GM12878 (cell line): ENCODE results near the gene TACR2. TPM values are rescaled to one million over a fixed set of nuclear protein-coding genes. Genes with fewer than 3 reads are reported as not detected.

Experiments
- ATAC-seq: fragments of 200-7000 bp; cut with Tn5 transposase; 3 replicates; pipeline ENCODE4 v1.9.1; 2020; ENCODE audit warnings: mild to moderate bottlenecking, moderate library complexity
- BruUV-seq: library from RNA; stranded (reverse); fragments of 400-500 nt; replicated peaks from 2 replicates; lab custom pipeline; 2021; lab: Mats Ljungman, UMichigan
- CTCF ChIA-PET: fragments of 300-600 bp; sonication (Branson Sonifier 250); formaldehyde crosslinking; extraction: SDS; loops from one replicate; lab custom pipeline; 2021; ENCODE audit warnings: inconsistent platforms; lab: Yijun Ruan, JAX
- POLR2A ChIA-PET: fragments of 350-600 bp; formaldehyde crosslinking; extraction: SDS; loops from one replicate; lab custom pipeline; 2021; ENCODE audit warnings: inconsistent platforms; lab: Charles Lee
- RAD21 ChIA-PET: fragments of 300-600 bp; sonication (Branson Sonifier 250); formaldehyde crosslinking; loops from one replicate; lab custom pipeline; 2023; ENCODE audit warnings: antibody characterized with exemption; ENCODE audit not compliant: unreplicated experiment; lab: Charles Lee
- SMC1A ChIA-PET: fragments of 300-600 bp; sonication (Branson Sonifier 250); formaldehyde crosslinking; loops from one replicate; lab custom pipeline; 2023; ENCODE audit not compliant: unreplicated experiment, uncharacterized antibody; lab: Charles Lee
- DNase-seq: peaks from one replicate; pipeline ENCODE4 v3.0.0-alpha.2; 2011; ENCODE audit warnings: low read depth, low spot score
- FAIRE-seq: peaks from 3 replicates; lab custom pipeline; 2011; peaks lifted over from hg19 to GRCh38; lab: Jason Lieb, UNC
- H2AFZ ChIP-seq: 2 replicates; pipeline ENCODE4 v1.6.0; 2011; ENCODE audit warnings: low read depth, low read length, control low read depth; ENCODE audit not compliant: control insufficient read depth
- H3K27ac ChIP-seq: 2 replicates; pipeline ENCODE4 v1.5.1; 2011; ENCODE audit warnings: control low read depth; ENCODE audit not compliant: control insufficient read depth, insufficient read depth
- H3K27me3 ChIP-seq, 2 experiments: replicated peaks in 1 of 2; 2 replicates each; pipeline versions ENCODE4 v1.6.0 to v1.6.1; 2011; ENCODE audit warnings: low read length in 1 of 2; ENCODE audit not compliant: control insufficient read depth in 2 of 2, insufficient read depth in 2 of 2
- H3K36me3 ChIP-seq, 2 experiments: 2 replicates each; pipeline ENCODE4 v1.5.1; 2011; ENCODE audit warnings: low read length in 1 of 2; ENCODE audit not compliant: control insufficient read depth in 2 of 2, insufficient read depth in 2 of 2
- H3K4me1 ChIP-seq: 2 replicates; pipeline ENCODE4 v1.6.1; 2011; ENCODE audit warnings: mild to moderate bottlenecking, low read length, moderate library complexity, mixed read lengths; ENCODE audit not compliant: control insufficient read depth, insufficient read depth
- H3K4me2 ChIP-seq: 2 replicates; pipeline ENCODE4 v1.6.0; 2011; ENCODE audit warnings: control low read depth; ENCODE audit not compliant: control insufficient read depth, insufficient read depth
- H3K4me3 ChIP-seq: fragments of 200-600 bp; sonication (generic); 2 replicates; pipeline ENCODE4 v1.5.1; 2016
- H3K79me2 ChIP-seq: 2 replicates; pipeline ENCODE4 v1.6.0; 2011; ENCODE audit warnings: low read length; ENCODE audit not compliant: control insufficient read depth, insufficient read depth
- H3K9ac ChIP-seq: 2 replicates; pipeline ENCODE4 v1.8.0; 2011; ENCODE audit warnings: low read length, control low read depth, mixed read lengths; ENCODE audit not compliant: control insufficient read depth, insufficient read depth
- H3K9me3 ChIP-seq: replicated peaks from 3 replicates; pipeline ENCODE4 v1.5.1; 2011; ENCODE audit warnings: mild to moderate bottlenecking, low read length; ENCODE audit not compliant: control insufficient read depth, insufficient read depth
- H4K20me1 ChIP-seq: 2 replicates; pipeline ENCODE4 v1.6.0; 2011; ENCODE audit not compliant: control insufficient read depth, insufficient read depth
- ASH2L ChIP-seq: fragments of 300-600, 200-600 bp; sonication (generic); IDR thresholded peaks from 2 replicates; pipeline ENCODE4 v1.6.1; 2017; ENCODE audit warnings: low read depth, mild to moderate bottlenecking, borderline replicate concordance
- ATF3 ChIP-seq: IDR thresholded peaks from 2 replicates; pipeline ENCODE4 v1.6.1; 2011; ENCODE audit warnings: low read depth, mild to moderate bottlenecking, low read length, moderate library complexity, borderline replicate concordance; ENCODE audit errors: extremely low read depth
- CEBPZ ChIP-seq: fragments of 150-350 bp; IDR thresholded peaks from 2 replicates; pipeline ENCODE4 v1.6.1; 2016; ENCODE audit warnings: low read depth, low read length
- CHD1 ChIP-seq: IDR thresholded peaks from 2 replicates; pipeline ENCODE4 v1.6.1; 2012; ENCODE audit warnings: low read depth, low read length, improper control_type of control experiment
- IRF3 ChIP-seq: fragments of 450-650 bp; IDR thresholded peaks from 2 replicates; pipeline ENCODE4 v1.6.1; 2014; ENCODE audit warnings: mild to moderate bottlenecking
- IRF4 ChIP-seq: IDR thresholded peaks from 2 replicates; pipeline ENCODE4 v1.6.1; 2011; ENCODE audit warnings: low read depth, low read length
- MYB ChIP-seq: fragments of 150-350 bp; IDR thresholded peaks from 2 replicates; pipeline ENCODE4 v1.6.1; 2014; ENCODE audit warnings: mild to moderate bottlenecking, low read depth, low read length, borderline replicate concordance
- PBX3 ChIP-seq: IDR thresholded peaks from 2 replicates; pipeline ENCODE4 v1.6.1; 2011; ENCODE audit warnings: mild to moderate bottlenecking, low read depth, low read length, moderate library complexity; ENCODE audit not compliant: insufficient replicate concordance
- POLR2AphosphoS2 ChIP-seq: IDR thresholded peaks from 2 replicates; pipeline ENCODE4 v1.6.1; 2011; ENCODE audit warnings: low read depth, mild to moderate bottlenecking, low read length, improper control_type of control experiment, moderate library complexity
- SMAD1 ChIP-seq: fragments of 450-650 bp; IDR thresholded peaks from 2 replicates; pipeline ENCODE4 v1.6.1; 2018; ENCODE audit warnings: mild to moderate bottlenecking, low read depth; ENCODE audit not compliant: partially characterized antibody
- TARDBP ChIP-seq: IDR thresholded peaks from 2 replicates; pipeline ENCODE4 v1.6.1; 2016; ENCODE audit warnings: borderline replicate concordance
- TBL1XR1 ChIP-seq: IDR thresholded peaks from 2 replicates; pipeline ENCODE4 v1.6.1; 2012; ENCODE audit warnings: low read depth, low read length, improper control_type of control experiment
- ZBED1 ChIP-seq: IDR thresholded peaks from 2 replicates; pipeline ENCODE4 v1.6.1; 2016; ENCODE audit warnings: borderline replicate concordance
- ZBTB33 ChIP-seq: fragments of 450-650 bp; IDR thresholded peaks from 2 replicates; pipeline ENCODE4 v1.6.1; 2017; ENCODE audit warnings: mild to moderate bottlenecking
- ZNF274 ChIP-seq: IDR thresholded peaks from one replicate; pipeline ENCODE4 v1.8.0; 2011; ENCODE audit not compliant: insufficient read length, insufficient read depth
- WGBS: methylation state at CpG from one replicate; pipeline ENCODE4 v1.1.6; 2016; ENCODE audit warnings: low lambda C conversion rate; ENCODE audit not compliant: insufficient replicate concordance, insufficient coverage; ENCODE audit errors: missing lambda C conversion rate; 5-methylcytosine and 5-hydroxymethylcytosine counted together
- in situ Hi-C: fragments of 300-500 bp; cut with MboI; formaldehyde crosslinking; loops from 9 replicates; pipeline ENCODE4 v1.14.3; 2018; ENCODE audit warnings: mixed read lengths
- intact Hi-C: fragments of 100-400 bp; cut with micrococcal nuclease; formaldehyde crosslinking; loops from one replicate; pipeline ENCODE4 v1.14.2; 2022; ENCODE audit not compliant: unreplicated experiment
- polyA plus RNA-seq, 11 experiments: library from polyadenylated mRNA; depleted of rRNA in 4 of 11; unstranded in 6 of 11; stranded (reverse) in 5 of 11; fragments of >200 nt; fragmentation: Nextera tagmentation in 4 of 11; fragmentation: Illumina TruSeq in 1 of 11; extraction: Ambion mirVana in 4 of 11; extraction: Trizol in 1 of 11; gene quantifications; 1 replicate in 1 of 11; 2 replicates in 10 of 11; pipeline versions ENCODE4 v1.2.1 to v1.2.3, GENCODE V29; 2011 to 2016; ENCODE audit warnings: inconsistent platforms in 2 of 11, missing spikeins in 2 of 11, low read depth in 1 of 11
- total RNA-seq, 4 experiments: library from RNA; depleted of rRNA in 3 of 4; stranded (reverse); fragments of >200 nt in 3 of 4; fragmentation: Illumina TruSeq in 1 of 4; extraction: Trizol in 1 of 4; gene quantifications; 2 replicates each; pipeline versions ENCODE4 v1.2.1 to v1.2.3, GENCODE V29; 2013 to 2021

The TACR2 gene
- total and polyA plus RNA-seq, 10 of the 15 experiments (the other 5 are each of a cell fraction or from before 2014, with no cell fraction given): 0.11 TPM; not detected in 9

- RAD21 ChIA-PET: no interaction called here
- BruUV-seq: no TSS peak
- intact Hi-C loops: no loop called here
- 82% methylated on average over 9 of the region's 9 CpGs for WGBS
- DNase-seq: no peak
- FAIRE-seq: no peak
- Histone ChIP-seq H3K4me3 (no peak overlapping the region), H3K9me3 (no peaks in the 10 kb centered on the region), H3K4me1 (no peaks in the 10 kb centered on the region), H3K36me3 (peaks cover 23 to 26% of the 10 kb centered on the region in 2 experiments; a peak in 3 of 4 replicates), H3K79me2 (no peaks in the 10 kb centered on the region), H3K4me2 (no peak overlapping the region), H3K27ac (no peak overlapping the region), H4K20me1 (no peaks in the 10 kb centered on the region), H3K27me3 (no peaks in the 10 kb centered on the region), H3K9ac (no peak overlapping the region), H2AFZ (no peak overlapping the region)
- no peak for ATAC-seq
- POLR2A ChIA-PET: no interaction called here
- SMC1A ChIA-PET: interaction anchor here (1.0 kb wide), 1 partner anchor 76 kb away, joined by 3 read pairs; no protein-coding TSS in a partner anchor
- in situ Hi-C loops: no loop called here
- CTCF ChIA-PET: interaction anchor here (1.0 kb wide), 1 partner anchor 70 kb away, joined by 4 read pairs; no protein-coding TSS in a partner anchor
- TF ChIP-seq TARDBP (no peak), MYB (no peak), ZBED1 (no peak), TBL1XR1 (no peak), ZNF274 (no peak), POLR2AphosphoS2 (no peak), CEBPZ (no peak), CHD1 (no peak), PBX3 (no peak), ZBTB33 (no peak), ASH2L (no peak), SMAD1 (no peak), IRF4 (no peak), ATF3 (no peak), IRF3 (no peak)
These were observed 44.4 kb downstream of the TACR2 start for GRCh38 chr10:69372126-69372980.
